Panc1 (cell line): Measurements from ENCODE around the gene NOTCH1.

Experiments
- CTCF ChIP-seq: fragments of 450-650 bp; IDR thresholded peaks from 2 replicates; pipeline ENCODE4 v1.5.1; 2017; ENCODE audit warnings: mild to moderate bottlenecking
- POLR2AphosphoS5 ChIP-seq: IDR thresholded peaks from 2 replicates; pipeline ENCODE4 v1.6.1; 2012; ENCODE audit warnings: mild to moderate bottlenecking, low read depth, low read length, moderate library complexity

DNA sequence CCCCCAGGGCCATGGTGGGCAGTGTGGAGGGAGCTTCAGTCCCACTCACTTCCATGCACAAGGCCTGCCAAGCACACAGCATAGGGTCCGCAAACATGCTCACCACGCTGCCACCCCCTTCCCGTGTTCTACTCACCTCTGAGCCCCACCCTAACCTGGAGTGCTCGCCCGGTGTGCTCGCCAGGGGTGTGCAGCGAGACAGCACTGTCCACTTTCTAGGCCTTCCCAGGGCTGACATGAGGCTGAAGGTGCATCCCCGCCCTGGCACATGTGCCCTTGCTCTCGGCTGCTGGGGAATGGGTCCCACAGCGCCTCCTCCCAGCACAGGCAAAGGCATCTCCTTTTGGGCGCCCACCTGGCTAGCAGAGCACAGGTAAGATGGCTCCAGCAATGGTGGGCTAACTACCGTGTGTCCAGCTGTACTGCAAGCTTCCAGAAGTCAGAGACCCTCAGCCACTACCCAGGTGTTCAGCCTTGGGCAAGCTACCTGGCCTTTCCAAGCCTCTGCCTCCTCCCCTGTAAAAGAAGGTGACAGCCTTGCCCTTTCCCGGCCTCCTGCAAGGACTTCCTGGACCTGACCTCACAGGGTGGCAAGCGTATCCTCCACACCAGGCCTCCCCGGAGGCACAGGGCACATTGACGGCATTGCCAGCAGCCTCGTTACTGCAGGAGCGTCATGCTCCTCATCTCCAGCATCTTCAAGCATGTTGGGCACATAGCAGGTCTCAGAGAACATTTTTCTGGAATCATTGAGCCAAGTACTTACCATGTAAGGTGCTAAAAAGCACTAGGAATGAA, 58.8 kb downstream of the NOTCH1 start:
- no peak for TF ChIP-seq CTCF
- no peak for TF ChIP-seq POLR2AphosphoS5
